ENCODE measurements around the gene PPM1D.
"Not testable (repeated sequence)": the region's sequence is repeated elsewhere in the genome, so short reads cannot be mapped to it uniquely, and the experiment has no call there.

The PPM1D gene

DNA sequence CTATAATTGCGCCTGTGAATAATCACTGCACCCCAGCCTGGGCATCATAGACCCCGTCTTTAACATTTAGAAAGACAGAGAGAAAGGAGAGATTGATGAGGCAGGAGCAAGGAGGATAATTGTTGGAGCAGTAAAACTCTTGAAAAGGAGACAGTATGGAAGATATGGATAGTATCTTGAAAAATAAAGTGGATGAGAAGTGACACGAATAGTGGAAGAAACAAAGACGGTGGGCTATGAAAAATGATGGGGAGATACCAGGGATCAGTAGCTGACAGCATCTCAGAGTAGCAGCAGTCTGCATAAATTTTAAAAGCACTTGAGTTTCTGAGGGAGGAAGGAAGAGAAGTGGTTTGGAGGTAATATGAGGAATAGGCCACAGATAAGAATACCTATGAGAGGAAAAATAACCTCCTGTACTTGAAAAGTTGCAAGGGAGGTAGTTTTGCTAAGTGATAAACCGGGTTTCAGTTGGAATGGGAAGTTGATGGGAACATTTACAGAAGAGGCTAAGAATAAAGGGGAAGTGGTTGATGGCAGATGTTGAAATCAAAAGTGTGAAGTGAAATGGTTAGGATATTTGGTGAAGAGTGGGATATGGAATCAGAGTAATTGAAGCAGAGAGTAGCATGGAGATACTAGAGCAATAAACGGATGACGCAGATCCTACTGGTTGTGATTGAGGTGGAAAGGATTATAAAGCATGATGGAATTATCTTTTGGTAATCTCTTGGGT lies 1.8 kb upstream of the PPM1D start:
- Histone ChIP-seq H3K4me1 (ENCODE audit: control insufficient read depth, insufficient read depth, low read length) (peaks cover 6% of the 10 kb centered on the region), H3K36me3 (ENCODE audit: control insufficient read depth, insufficient read depth, low read length) (no peaks in the 10 kb centered on the region), H3K27me3 (ENCODE audit: control insufficient read depth, insufficient read depth, low read length) (no peaks in the 10 kb centered on the region), H3K9ac (ENCODE audit: low read length) (no peak overlapping the region), H3K4me3 (ENCODE audit: low read length) (no peak overlapping the region), H3K27ac (ENCODE audit: low read depth, low read length) (peak overlapping the region; percentile 99)

- Histone ChIP-seq H3K27me3 (ENCODE audit: control insufficient read depth, insufficient read depth, low read length) (no peaks in the 10 kb centered on the region), H3K27ac (ENCODE audit: low read depth, low read length) (peak overlapping the region; percentile 99), H3K4me3 (ENCODE audit: low read length) (peak overlapping the region; percentile 96), H3K36me3 (ENCODE audit: control insufficient read depth, insufficient read depth, low read length) (no peaks in the 10 kb centered on the region), H3K9ac (ENCODE audit: low read length) (peak overlapping the region; percentile 90), H3K4me1 (ENCODE audit: control insufficient read depth, insufficient read depth, low read length) (peaks cover 6% of the 10 kb centered on the region)
Observed at GRCh38 chr17:60599220-60599619, 773 bp upstream of the PPM1D start.

- Histone ChIP-seq H3K9ac (ENCODE audit: low read length) (peak overlapping the region; percentile 34), H3K4me3 (ENCODE audit: low read length) (peak overlapping the region; percentile 99), H3K4me1 (ENCODE audit: control insufficient read depth, insufficient read depth, low read length) (peaks cover 8% of the 10 kb centered on the region), H3K36me3 (ENCODE audit: control insufficient read depth, insufficient read depth, low read length) (no peaks in the 10 kb centered on the region), H3K27ac (ENCODE audit: low read depth, low read length) (peak overlapping the region; percentile 80), H3K27me3 (ENCODE audit: control insufficient read depth, insufficient read depth, low read length) (no peaks in the 10 kb centered on the region)
Observed at GRCh38 chr17:60600490-60601446, 775 bp downstream of the PPM1D start.

- Histone ChIP-seq H3K4me3 (ENCODE audit: low read length) (peak overlapping the region; percentile 99), H3K27ac (ENCODE audit: low read depth, low read length) (peak overlapping the region; percentile 80), H3K9ac (ENCODE audit: low read length) (no peak overlapping the region), H3K36me3 (ENCODE audit: control insufficient read depth, insufficient read depth, low read length) (no peaks in the 10 kb centered on the region), H3K4me1 (ENCODE audit: control insufficient read depth, insufficient read depth, low read length) (peaks cover 8% of the 10 kb centered on the region), H3K27me3 (ENCODE audit: control insufficient read depth, insufficient read depth, low read length) (no peaks in the 10 kb centered on the region)
Observed at GRCh38 chr17:60601447-60602384, 1.7 kb downstream of the PPM1D start.

- Histone ChIP-seq H3K4me3 (ENCODE audit: low read length) (peak overlapping the region; percentile 99), H3K9ac (ENCODE audit: low read length) (no peak overlapping the region), H3K27me3 (ENCODE audit: control insufficient read depth, insufficient read depth, low read length) (no peaks in the 10 kb centered on the region), H3K27ac (ENCODE audit: low read depth, low read length) (peak overlapping the region; percentile 7), H3K36me3 (ENCODE audit: control insufficient read depth, insufficient read depth, low read length) (no peaks in the 10 kb centered on the region), H3K4me1 (ENCODE audit: control insufficient read depth, insufficient read depth, low read length) (peaks cover 8% of the 10 kb centered on the region)
Observed at GRCh38 chr17:60602385-60602742, 2.4 kb downstream of the PPM1D start.

DNA sequence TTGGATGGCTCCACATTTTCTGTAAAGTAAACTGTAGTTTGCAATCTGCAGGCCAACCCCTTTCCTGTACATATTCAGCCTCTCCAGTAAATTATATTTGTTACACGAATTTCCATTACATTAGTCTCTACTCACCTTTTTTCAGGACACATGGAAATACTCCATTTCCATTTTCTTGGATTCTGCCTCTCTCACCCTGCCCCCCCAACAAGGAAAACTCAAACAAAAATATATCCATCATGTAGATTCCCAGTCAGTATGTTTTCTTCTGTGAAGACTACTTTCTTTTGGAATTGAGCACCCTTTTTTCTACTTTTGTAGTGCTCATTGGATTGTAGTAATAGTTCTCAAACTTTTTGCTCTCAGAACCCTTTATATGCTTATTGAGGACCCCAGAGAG lies 2.9 kb downstream of the PPM1D start:
- Histone ChIP-seq H3K27me3 (ENCODE audit: control insufficient read depth, insufficient read depth, low read length) (no peaks in the 10 kb centered on the region), H3K27ac (ENCODE audit: low read depth, low read length) (no peak overlapping the region), H3K9ac (ENCODE audit: low read length) (no peak overlapping the region), H3K36me3 (ENCODE audit: control insufficient read depth, insufficient read depth, low read length) (no peaks in the 10 kb centered on the region), H3K4me1 (ENCODE audit: control insufficient read depth, insufficient read depth, low read length) (peaks cover 8% of the 10 kb centered on the region), H3K4me3 (ENCODE audit: low read length) (peak overlapping the region; percentile 99)

- not testable (repeated sequence) for H3K9ac ChIP-seq (ENCODE audit: low read length); H3K4me1 ChIP-seq (ENCODE audit: control insufficient read depth, insufficient read depth, low read length); H3K27me3 ChIP-seq (ENCODE audit: control insufficient read depth, insufficient read depth, low read length); H3K4me3 ChIP-seq (ENCODE audit: low read length); H3K27ac ChIP-seq (ENCODE audit: low read depth, low read length); H3K36me3 ChIP-seq (ENCODE audit: control insufficient read depth, insufficient read depth, low read length)
Observed at GRCh38 chr17:60603477-60603876, 3.5 kb downstream of the PPM1D start.

DNA sequence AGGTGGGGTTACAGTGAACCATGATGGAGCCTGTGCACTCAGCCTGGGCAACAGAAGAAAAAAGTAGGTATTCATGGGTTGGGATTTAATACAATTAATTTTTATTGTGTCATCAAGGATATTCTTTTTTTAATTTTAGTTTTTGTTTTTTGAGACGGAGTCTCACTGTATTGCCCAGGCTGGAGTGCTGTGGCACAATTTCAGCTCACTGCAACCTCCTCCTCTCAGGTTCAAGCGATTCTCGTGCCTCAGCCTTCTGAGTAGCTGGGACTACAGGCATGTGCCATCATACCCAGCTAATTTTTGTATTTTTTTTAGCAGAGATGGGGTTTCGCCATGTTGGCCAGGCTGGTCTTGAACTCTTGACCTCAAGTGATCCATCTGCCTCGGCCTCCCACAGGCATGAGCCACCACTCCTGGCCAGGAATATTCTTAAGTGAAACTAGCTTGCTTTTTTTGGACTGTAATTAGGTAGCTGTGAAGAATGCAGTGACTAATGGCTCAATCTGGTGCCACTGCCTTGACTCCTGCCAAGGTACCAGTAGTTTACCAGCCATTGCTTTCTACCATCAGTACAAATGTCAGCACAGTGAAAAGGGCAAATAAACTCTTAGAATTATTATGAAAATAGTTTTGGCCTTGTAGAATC lies 4.8 kb downstream of the PPM1D start:
- H3K4me1 ChIP-seq (ENCODE audit: control insufficient read depth, insufficient read depth, low read length) = peaks cover 2% of the 10 kb centered on the region
- H3K36me3 ChIP-seq (ENCODE audit: control insufficient read depth, insufficient read depth, low read length) = no peaks in the 10 kb centered on the region
- no peak overlapping the region for H3K27ac ChIP-seq (ENCODE audit: low read depth, low read length)
- no peak overlapping the region for H3K9ac ChIP-seq (ENCODE audit: low read length)
- no peaks in the 10 kb centered on the region for H3K27me3 ChIP-seq (ENCODE audit: control insufficient read depth, insufficient read depth, low read length)
- H3K4me3 ChIP-seq (ENCODE audit: low read length) = no peak overlapping the region

GRCh38 chr17:60606036-60606435 lies 6.0 kb downstream of the PPM1D start:
- Histone ChIP-seq H3K9ac (ENCODE audit: low read length) (no peak overlapping the region), H3K4me3 (ENCODE audit: low read length) (no peak overlapping the region), H3K36me3 (ENCODE audit: control insufficient read depth, insufficient read depth, low read length) (no peaks in the 10 kb centered on the region), H3K27me3 (ENCODE audit: control insufficient read depth, insufficient read depth, low read length) (no peaks in the 10 kb centered on the region), H3K27ac (ENCODE audit: low read depth, low read length) (no peak overlapping the region), H3K4me1 (ENCODE audit: control insufficient read depth, insufficient read depth, low read length) (peaks cover 2% of the 10 kb centered on the region)

- Histone ChIP-seq H3K4me1 (ENCODE audit: control insufficient read depth, insufficient read depth, low read length) (no peaks in the 10 kb centered on the region), H3K27ac (ENCODE audit: low read depth, low read length) (no peak overlapping the region), H3K36me3 (ENCODE audit: control insufficient read depth, insufficient read depth, low read length) (no peaks in the 10 kb centered on the region), H3K9ac (ENCODE audit: low read length) (no peak overlapping the region), H3K27me3 (ENCODE audit: control insufficient read depth, insufficient read depth, low read length) (no peaks in the 10 kb centered on the region), H3K4me3 (ENCODE audit: low read length) (no peak overlapping the region)
Observed at GRCh38 chr17:60610473-60610872, 10.5 kb downstream of the PPM1D start.

DNA sequence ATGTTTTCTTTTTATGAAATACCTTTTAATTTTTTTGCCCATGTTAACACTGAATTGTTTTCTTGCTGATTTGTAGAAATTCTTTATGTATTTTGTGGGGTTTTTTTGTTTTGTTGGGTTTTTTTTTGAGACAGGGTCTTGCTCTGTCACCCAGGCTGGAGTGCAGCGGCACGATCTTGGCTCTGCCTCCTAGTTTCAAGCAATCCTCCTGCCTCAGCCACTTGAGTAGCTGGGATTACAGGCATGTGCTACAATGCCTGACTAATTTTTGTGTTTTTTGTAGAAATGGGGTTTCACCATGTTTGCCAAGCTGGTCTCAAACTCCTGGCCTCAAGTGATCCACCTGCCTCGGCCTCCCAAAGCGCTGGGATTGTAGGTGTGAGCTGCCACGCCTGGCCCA lies 11.3 kb downstream of the PPM1D start:
- not testable (repeated sequence) for H3K27ac ChIP-seq (ENCODE audit: low read depth, low read length); H3K9ac ChIP-seq (ENCODE audit: low read length); H3K4me3 ChIP-seq (ENCODE audit: low read length); H3K36me3 ChIP-seq (ENCODE audit: control insufficient read depth, insufficient read depth, low read length); H3K4me1 ChIP-seq (ENCODE audit: control insufficient read depth, insufficient read depth, low read length); H3K27me3 ChIP-seq (ENCODE audit: control insufficient read depth, insufficient read depth, low read length)

All from rectal smooth muscle tissue (tissue), 1 donor.